Neural progenitor cell (in vitro differentiated cells): ENCODE results near the gene RNF220.

ENCODE experiments used
- EZH2 ChIP-seq: fragments of 200-600 bp; sonication (generic); IDR thresholded peaks from 2 replicates; pipeline ENCODE4 v1.6.1; 2017; ENCODE audit warnings: antibody characterized with exemption, mild to moderate bottlenecking, moderate library complexity
- TF ChIP-seq, protein P1 (sequence below): fragments of 200-600 bp; sonication (generic); IDR thresholded peaks from 2 replicates; pipeline ENCODE4 v1.5.1; 2017; ENCODE audit warnings: antibody characterized with exemption, mild to moderate bottlenecking

GRCh38 chr1:44467566-44467965 lies 62.5 kb downstream of the RNF220 start:
- TF ChIP-seq, protein P1, sequence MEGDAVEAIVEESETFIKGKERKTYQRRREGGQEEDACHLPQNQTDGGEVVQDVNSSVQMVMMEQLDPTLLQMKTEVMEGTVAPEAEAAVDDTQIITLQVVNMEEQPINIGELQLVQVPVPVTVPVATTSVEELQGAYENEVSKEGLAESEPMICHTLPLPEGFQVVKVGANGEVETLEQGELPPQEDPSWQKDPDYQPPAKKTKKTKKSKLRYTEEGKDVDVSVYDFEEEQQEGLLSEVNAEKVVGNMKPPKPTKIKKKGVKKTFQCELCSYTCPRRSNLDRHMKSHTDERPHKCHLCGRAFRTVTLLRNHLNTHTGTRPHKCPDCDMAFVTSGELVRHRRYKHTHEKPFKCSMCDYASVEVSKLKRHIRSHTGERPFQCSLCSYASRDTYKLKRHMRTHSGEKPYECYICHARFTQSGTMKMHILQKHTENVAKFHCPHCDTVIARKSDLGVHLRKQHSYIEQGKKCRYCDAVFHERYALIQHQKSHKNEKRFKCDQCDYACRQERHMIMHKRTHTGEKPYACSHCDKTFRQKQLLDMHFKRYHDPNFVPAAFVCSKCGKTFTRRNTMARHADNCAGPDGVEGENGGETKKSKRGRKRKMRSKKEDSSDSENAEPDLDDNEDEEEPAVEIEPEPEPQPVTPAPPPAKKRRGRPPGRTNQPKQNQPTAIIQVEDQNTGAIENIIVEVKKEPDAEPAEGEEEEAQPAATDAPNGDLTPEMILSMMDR = no peak
- no peak for TF ChIP-seq EZH2
